ENCODE measurements around the gene RPN2. TPM values are rescaled to one million over a fixed set of nuclear protein-coding genes. Genes with fewer than 3 reads are reported as not detected.

Gene RPN2
- total and polyA plus RNA-seq, 10 of the 15 experiments (the other 5 are each of a cell fraction or from before 2014, with no cell fraction given) = 148 to 365 (median 228) TPM

GRCh38 chr20:37285664-37286374, 106.7 kb downstream of the RPN2 start:
- Histone ChIP-seq H3K27ac (ENCODE audit: control insufficient read depth, insufficient read depth) (no peak overlapping the region), H2AFZ (ENCODE audit: control insufficient read depth, low read depth, low read length) (no peak overlapping the region), H3K9me3 (replicated peaks; ENCODE audit: control insufficient read depth, insufficient read depth, low read length) (no peaks in the 10 kb centered on the region), H3K9ac (ENCODE audit: control insufficient read depth, insufficient read depth, low read length) (no peak overlapping the region), H3K4me3 (no peak overlapping the region), H3K4me2 (ENCODE audit: control insufficient read depth, insufficient read depth) (no peak overlapping the region), H3K79me2 (ENCODE audit: control insufficient read depth, insufficient read depth, low read length) (peaks cover 17% of the 10 kb centered on the region), H3K27me3 (replicated peaks in 1 of 2; ENCODE audit: control insufficient read depth in 2 of 2, insufficient read depth in 2 of 2, low read length in 1 of 2) (no peaks in the 10 kb centered on the region), H3K36me3 (ENCODE audit: control insufficient read depth in 2 of 2, insufficient read depth in 2 of 2, low read length in 1 of 2) (no peaks in the 10 kb centered on the region), H4K20me1 (ENCODE audit: control insufficient read depth, insufficient read depth) (no peaks in the 10 kb centered on the region), H3K4me1 (ENCODE audit: control insufficient read depth, insufficient read depth, low read length) (no peaks in the 10 kb centered on the region)
- BruUV-seq (replicated peaks) = no TSS peak
- ChIA-PET CTCF (interaction anchor here (0.7 to 2.5 kb wide), 6 partner anchors 9 to 96 kb away, joined by 3 to 8 read pairs (median 4); no protein-coding TSS in a partner anchor), SMC1A (ENCODE audit: uncharacterized antibody, unreplicated experiment) (interaction anchor here (1.3 to 3.0 kb wide), 4 partner anchors 10 to 92 kb away, joined by 3 to 10 read pairs (median 4); no protein-coding TSS in a partner anchor), RAD21 (ENCODE audit: unreplicated experiment) (interaction anchor here (0.7 kb wide), 2 partner anchors 17 to 40 kb away, joined by 3 read pairs; no protein-coding TSS in a partner anchor), POLR2A (interaction anchor here (0.6 to 2.2 kb wide), 4 partner anchors 8 to 96 kb away, joined by 3 to 7 read pairs (median 3); no protein-coding TSS in a partner anchor)
- in situ Hi-C loops (cut with MboI) = no loop called here
- no peak for DNase-seq (ENCODE audit: low read depth, low spot score)
- intact Hi-C loops (cut with micrococcal nuclease; ENCODE audit: unreplicated experiment) = no loop called here
- ATAC-seq = no peak
- TF ChIP-seq ZNF687 (IDR thresholded peaks at IDR 0.05) (no peak), NFYB (IDR thresholded peaks at IDR 0.05; ENCODE audit: insufficient read depth, low read depth, low read length) (no peak), ETV6 (conservative IDR thresholded peaks at IDR 0.05 in 1 of 2, IDR thresholded peaks at IDR 0.05 in 1 of 2; ENCODE audit: borderline replicate concordance in 1 of 2, low read depth in 1 of 2) (no peak), MXI1 (IDR thresholded peaks at IDR 0.05; ENCODE audit: low read depth, low read length) (no peak), SREBF2 (IDR thresholded peaks at IDR 0.05; ENCODE audit: low read length) (no peak), CHD4 (IDR thresholded peaks at IDR 0.05) (no peak), NR2C1 (IDR thresholded peaks at IDR 0.05) (no peak), CBFB (IDR thresholded peaks at IDR 0.05; ENCODE audit: low read depth) (no peak), ZBTB4 (CRISPR knock-in tag; IDR thresholded peaks at IDR 0.05) (no peak)
- TF ChIP-seq, protein P1, sequence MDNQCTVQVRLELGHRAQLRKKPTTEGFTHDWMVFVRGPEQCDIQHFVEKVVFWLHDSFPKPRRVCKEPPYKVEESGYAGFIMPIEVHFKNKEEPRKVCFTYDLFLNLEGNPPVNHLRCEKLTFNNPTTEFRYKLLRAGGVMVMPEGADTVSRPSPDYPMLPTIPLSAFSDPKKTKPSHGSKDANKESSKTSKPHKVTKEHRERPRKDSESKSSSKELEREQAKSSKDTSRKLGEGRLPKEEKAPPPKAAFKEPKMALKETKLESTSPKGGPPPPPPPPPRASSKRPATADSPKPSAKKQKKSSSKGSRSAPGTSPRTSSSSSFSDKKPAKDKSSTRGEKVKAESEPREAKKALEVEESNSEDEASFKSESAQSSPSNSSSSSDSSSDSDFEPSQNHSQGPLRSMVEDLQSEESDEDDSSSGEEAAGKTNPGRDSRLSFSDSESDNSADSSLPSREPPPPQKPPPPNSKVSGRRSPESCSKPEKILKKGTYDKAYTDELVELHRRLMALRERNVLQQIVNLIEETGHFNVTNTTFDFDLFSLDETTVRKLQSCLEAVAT (IDR thresholded peaks at IDR 0.05) = no peak
- TF ChIP-seq, protein P2, sequence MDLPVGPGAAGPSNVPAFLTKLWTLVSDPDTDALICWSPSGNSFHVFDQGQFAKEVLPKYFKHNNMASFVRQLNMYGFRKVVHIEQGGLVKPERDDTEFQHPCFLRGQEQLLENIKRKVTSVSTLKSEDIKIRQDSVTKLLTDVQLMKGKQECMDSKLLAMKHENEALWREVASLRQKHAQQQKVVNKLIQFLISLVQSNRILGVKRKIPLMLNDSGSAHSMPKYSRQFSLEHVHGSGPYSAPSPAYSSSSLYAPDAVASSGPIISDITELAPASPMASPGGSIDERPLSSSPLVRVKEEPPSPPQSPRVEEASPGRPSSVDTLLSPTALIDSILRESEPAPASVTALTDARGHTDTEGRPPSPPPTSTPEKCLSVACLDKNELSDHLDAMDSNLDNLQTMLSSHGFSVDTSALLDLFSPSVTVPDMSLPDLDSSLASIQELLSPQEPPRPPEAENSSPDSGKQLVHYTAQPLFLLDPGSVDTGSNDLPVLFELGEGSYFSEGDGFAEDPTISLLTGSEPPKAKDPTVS (IDR thresholded peaks at IDR 0.05; ENCODE audit: low read depth, low read length) = no peak
- no peak for FAIRE-seq
- WGBS (ENCODE audit: insufficient coverage, insufficient replicate concordance, low lambda C conversion rate, missing lambda C conversion rate) = 75% methylated on average over 12 of the region's 12 CpGs
